Osteoblast (primary cell): ENCODE results near the gene MXRA7. TPM values are rescaled to one million over a fixed set of nuclear protein-coding genes. Genes with fewer than 3 reads are reported as not detected.
A peak's percentile ranks its signal among the peaks of the same experiment; 100 is the strongest.

ENCODE experiments used
- DNase-seq: peaks from one replicate; pipeline ENCODE4 v3.0.0; 2011; ENCODE audit warnings: low spot score, mixed read lengths; ENCODE audit not compliant: insufficient read length; ENCODE audit errors: missing footprints
- H2AFZ ChIP-seq: 2 replicates; pipeline ENCODE4 v1.6.0; 2011; ENCODE audit warnings: mild to moderate bottlenecking, low read length
- H3K27ac ChIP-seq: 2 replicates; pipeline ENCODE4 v1.5.1; 2011; ENCODE audit warnings: mild to moderate bottlenecking, low read depth, low read length, moderate library complexity
- H3K27me3 ChIP-seq: 2 replicates; pipeline ENCODE4 v1.6.0; 2012; ENCODE audit warnings: mild to moderate bottlenecking, control low read depth, inconsistent platforms, low read length, moderate library complexity; ENCODE audit not compliant: insufficient read depth
- H3K36me3 ChIP-seq: 2 replicates; pipeline ENCODE4 v1.5.1; 2011; ENCODE audit warnings: mild to moderate bottlenecking, low read length, control low read depth, moderate library complexity; ENCODE audit not compliant: insufficient read depth
- H3K4me1 ChIP-seq: 2 replicates; pipeline ENCODE4 v1.5.1; 2011; ENCODE audit warnings: mild to moderate bottlenecking, low read length, control low read depth, moderate library complexity; ENCODE audit not compliant: insufficient read depth
- H3K4me2 ChIP-seq: 2 replicates; pipeline ENCODE4 v1.6.0; 2011; ENCODE audit warnings: mild to moderate bottlenecking, low read length; ENCODE audit not compliant: insufficient read depth
- H3K4me3 ChIP-seq: fragments of 200-600 bp; sonication (generic); 3 replicates; pipeline ENCODE4 v1.5.1; 2012; ENCODE audit warnings: mild to moderate bottlenecking, low read length, inconsistent platforms; ENCODE audit not compliant: insufficient read depth
- H3K79me2 ChIP-seq: 2 replicates; pipeline ENCODE4 v1.6.0; 2012; ENCODE audit warnings: mild to moderate bottlenecking, low read length, control low read depth, inconsistent platforms; ENCODE audit not compliant: insufficient read depth
- H3K9me3 ChIP-seq: 2 replicates; pipeline ENCODE4 v1.5.1; 2011; ENCODE audit warnings: low read depth, low read length, control low read depth
- H4K20me1 ChIP-seq: 2 replicates; pipeline ENCODE4 v1.6.0; 2012; ENCODE audit warnings: mild to moderate bottlenecking, low read length, control low read depth; ENCODE audit not compliant: insufficient read depth
- CTCF ChIP-seq: IDR thresholded peaks from 2 replicates; pipeline ENCODE4 v1.5.1; 2011; ENCODE audit warnings: mild to moderate bottlenecking, low read depth, low read length, moderate library complexity; ENCODE audit errors: extremely low read depth
- total RNA-seq: library from RNA; depleted of rRNA; stranded (reverse); fragments of >200 nt; gene quantifications from 2 replicates; pipeline ENCODE4 v1.2.3, GENCODE V29; 2012

MXRA7 gene
- total RNA-seq, 1 donor, result 352 TPM

GRCh38 chr17:76684756-76685155 is 26.0 kb downstream of the MXRA7 start:
- Histone ChIP-seq H3K36me3 (peaks cover 74% of the 10 kb centered on the region), H3K4me3 (no peak overlapping the region), H3K79me2 (peaks cover 47% of the 10 kb centered on the region), H3K27ac (no peak overlapping the region), H3K9me3 (no peaks in the 10 kb centered on the region), H3K4me1 (peaks cover 34% of the 10 kb centered on the region), H2AFZ (no peak overlapping the region), H3K27me3 (no peaks in the 10 kb centered on the region), H3K4me2 (no peak overlapping the region), H4K20me1 (peaks cover 67% of the 10 kb centered on the region)
- no peak for DNase-seq
- no peak for TF ChIP-seq CTCF

- DNase-seq, result no peak
- Histone ChIP-seq H3K79me2 (peaks cover 41% of the 10 kb centered on the region), H3K36me3 (peaks cover 73% of the 10 kb centered on the region), H3K9me3 (no peaks in the 10 kb centered on the region), H3K4me1 (peaks cover 29% of the 10 kb centered on the region), H2AFZ (no peak overlapping the region), H3K4me2 (no peak overlapping the region), H3K4me3 (no peak overlapping the region), H4K20me1 (peaks cover 62% of the 10 kb centered on the region), H3K27ac (no peak overlapping the region), H3K27me3 (no peaks in the 10 kb centered on the region)
- no peak for TF ChIP-seq CTCF
Observed at GRCh38 chr17:76683921-76684745, 26.6 kb downstream of the MXRA7 start.

GRCh38 chr17:76683011-76683755 is 27.6 kb downstream of the MXRA7 start:
- Histone ChIP-seq H3K4me1 (peaks cover 19% of the 10 kb centered on the region), H3K4me2 (no peak overlapping the region), H4K20me1 (peaks cover 56% of the 10 kb centered on the region), H3K27ac (peak overlapping the region; percentile 52), H3K36me3 (peaks cover 79% of the 10 kb centered on the region), H3K9me3 (no peaks in the 10 kb centered on the region), H3K79me2 (peaks cover 32% of the 10 kb centered on the region), H3K4me3 (no peak overlapping the region), H2AFZ (no peak overlapping the region), H3K27me3 (no peaks in the 10 kb centered on the region)
- no peak for TF ChIP-seq CTCF
- no peak for DNase-seq

GRCh38 chr17:76682296-76682695 is 28.5 kb downstream of the MXRA7 start:
- Histone ChIP-seq H3K27me3 (no peaks in the 10 kb centered on the region), H3K79me2 (peaks cover 23% of the 10 kb centered on the region), H4K20me1 (peaks cover 47% of the 10 kb centered on the region), H3K27ac (peak overlapping the region; percentile 52), H3K9me3 (no peaks in the 10 kb centered on the region), H3K4me1 (peaks cover 13% of the 10 kb centered on the region), H3K4me2 (no peak overlapping the region), H3K4me3 (no peak overlapping the region), H2AFZ (no peak overlapping the region), H3K36me3 (peaks cover 79% of the 10 kb centered on the region)
- TF ChIP-seq CTCF, result no peak
- DNase-seq, result peak; percentile 93
